GM21515 (cell line): Measurements from ENCODE around the gene RIBC1.
"Not testable (repeated sequence)": the region's sequence is repeated elsewhere in the genome, so short reads cannot be mapped to it uniquely, and the experiment has no call there.

Experiments used
- ATAC-seq: cut with Tn5 transposase; IDR thresholded peaks from one replicate; pipeline ENCODE4 v1.9.1; 2021; ENCODE audit not compliant: unreplicated experiment

The RIBC1 gene

DNA sequence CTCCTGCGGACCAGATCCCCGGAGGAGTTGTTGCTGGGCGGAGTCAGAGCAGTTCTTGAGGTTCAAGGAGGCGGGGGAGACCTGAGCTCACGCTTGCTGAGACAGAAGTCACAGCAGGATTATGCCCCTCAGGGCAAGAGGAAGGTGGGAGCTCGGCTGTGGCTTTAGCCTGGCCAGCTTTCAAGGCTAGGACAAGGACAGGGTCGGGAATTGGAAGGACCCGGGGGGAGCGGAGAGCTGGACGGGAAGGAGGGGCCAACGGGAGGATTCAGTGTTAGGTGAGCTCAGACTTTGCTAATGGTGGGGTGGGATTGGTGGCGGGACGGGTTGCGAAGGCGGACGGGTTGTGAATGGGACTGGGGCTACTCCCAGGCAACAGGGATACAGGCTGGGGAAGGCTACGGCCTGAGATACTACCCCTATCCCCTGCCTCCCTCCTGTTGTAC lies at the start of gene RIBC1:
Gene RIBC1 (plus strand): TSS at position 13 of the 446 bp plus-strand sequence. CDS start 3,404 bp downstream, outside the sequence.
- ATAC-seq: no peak

DNA sequence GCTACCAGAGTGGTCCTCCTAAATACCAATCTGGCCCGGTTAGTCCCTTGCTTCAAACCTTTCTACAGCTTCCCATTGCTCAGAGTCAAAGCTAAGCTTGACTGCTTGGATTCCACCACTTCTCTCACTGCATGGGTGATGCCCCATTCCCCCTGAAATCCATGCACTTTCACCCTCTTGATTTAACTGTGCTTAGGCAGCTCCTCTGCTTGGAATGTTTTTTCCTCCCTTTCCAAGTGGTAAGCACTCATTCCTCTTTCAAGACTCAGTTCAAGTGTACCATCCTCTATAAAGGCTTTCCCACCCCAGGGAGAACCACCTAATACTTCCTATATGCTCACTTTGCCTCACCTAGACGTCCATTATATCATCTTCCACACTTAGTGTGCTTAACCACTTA lies 49.4 kb upstream of the RIBC1 start:
- no peak for ATAC-seq

DNA sequence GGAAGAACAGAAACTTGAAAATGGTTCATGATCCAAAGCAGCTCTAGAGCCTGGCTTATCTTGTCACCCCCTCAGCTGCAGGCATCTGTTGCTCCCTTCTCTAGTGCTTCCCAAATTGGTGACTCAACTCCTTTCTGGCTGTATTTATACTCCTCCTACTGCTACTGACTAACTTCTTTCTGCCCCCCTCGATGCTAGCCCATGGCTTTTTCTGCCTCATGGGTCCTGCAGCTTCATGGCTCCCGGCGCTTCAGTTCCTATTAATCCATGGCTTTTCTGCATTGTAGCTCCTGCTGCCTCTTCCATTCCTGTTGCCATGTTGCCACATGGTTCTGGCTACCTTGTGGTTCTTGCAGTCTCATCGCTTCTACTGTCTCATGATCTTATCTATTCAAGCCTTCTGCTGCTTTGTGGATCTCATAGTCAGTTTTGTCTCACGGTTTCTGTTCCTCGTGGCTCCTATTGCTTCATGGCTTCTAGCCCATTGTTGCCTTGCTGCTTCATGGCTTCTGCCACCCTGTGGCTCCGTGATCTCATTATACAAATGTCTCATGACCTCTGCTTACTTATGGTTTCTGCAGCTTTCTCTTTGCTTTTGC lies 48.4 kb upstream of the RIBC1 start:
- ATAC-seq: no peak

- no peak for ATAC-seq
Observed at GRCh38 chrX:53374923-53375322, 47.8 kb upstream of the RIBC1 start.

DNA sequence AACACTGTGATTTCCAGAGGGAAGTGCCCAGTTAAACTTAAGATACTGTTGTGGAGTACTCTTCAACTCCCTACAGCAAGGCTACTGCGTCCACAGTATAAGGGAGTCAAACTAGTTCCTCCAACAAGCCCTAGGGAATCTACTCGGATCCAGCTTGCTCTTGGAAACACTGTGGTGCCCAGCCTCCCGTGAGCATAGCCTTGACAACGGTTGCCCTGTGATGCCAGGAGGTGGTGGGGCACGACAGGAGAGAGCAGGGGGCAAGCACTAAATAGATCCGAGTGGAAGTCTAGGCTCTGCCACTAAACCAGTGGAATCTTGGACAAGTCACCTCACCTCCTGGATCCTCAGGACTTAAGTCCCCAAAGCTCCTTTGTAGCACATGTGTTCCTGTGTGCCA lies 45.8 kb upstream of the RIBC1 start:
- no peak for ATAC-seq

DNA sequence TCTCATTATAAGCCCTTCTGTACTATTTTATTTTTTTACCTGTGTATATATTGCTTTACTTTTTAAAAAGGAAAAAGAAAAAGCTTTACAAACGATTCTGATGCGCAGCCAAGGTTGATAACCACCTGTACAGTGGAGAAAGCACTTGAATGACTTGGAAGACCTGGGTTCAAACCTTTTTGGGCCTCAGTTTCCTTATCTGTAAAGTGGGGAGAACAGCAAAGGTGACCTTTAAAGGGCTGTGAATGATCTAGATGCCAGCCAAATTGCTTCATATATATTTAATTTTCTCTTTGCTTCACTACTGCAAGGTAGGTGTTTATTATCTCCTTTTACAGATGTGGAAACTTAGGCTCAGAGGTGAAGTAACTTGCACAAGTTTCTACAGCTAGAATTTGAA lies 45.2 kb upstream of the RIBC1 start:
- no peak for ATAC-seq

DNA sequence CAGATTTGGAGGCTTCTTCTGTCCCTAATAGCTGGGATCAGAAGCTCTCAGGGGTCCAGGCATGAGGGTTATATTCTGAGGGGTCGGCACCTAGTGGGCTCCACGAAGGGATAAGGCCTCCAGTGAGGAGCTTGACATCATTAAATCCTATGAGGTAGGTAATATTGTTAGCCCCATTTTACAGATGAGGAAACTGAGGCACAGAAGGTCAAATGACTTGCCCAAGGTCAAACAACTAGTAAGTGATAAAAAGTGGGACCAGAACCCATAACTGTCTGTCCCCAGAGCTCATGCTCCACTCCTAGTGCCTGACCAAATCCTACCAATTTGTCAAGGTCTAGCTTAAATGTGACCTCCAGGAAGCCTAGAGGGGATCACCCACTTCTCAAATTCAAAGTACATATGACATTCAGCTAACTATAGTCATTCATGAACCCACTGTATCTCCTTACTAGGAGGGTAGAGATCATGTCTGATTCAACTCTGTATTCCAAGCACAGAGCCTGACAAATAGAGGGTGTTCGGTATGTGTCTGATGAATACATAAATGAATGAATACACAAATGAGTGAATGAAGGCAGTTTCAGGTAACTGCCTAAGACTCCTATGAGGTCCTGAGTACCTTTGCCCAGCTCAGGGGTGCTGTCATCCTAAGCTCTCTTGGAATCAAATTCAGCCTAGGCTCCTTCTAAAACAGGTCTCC lies 43.5 kb upstream of the RIBC1 start:
- ATAC-seq: no peak

DNA sequence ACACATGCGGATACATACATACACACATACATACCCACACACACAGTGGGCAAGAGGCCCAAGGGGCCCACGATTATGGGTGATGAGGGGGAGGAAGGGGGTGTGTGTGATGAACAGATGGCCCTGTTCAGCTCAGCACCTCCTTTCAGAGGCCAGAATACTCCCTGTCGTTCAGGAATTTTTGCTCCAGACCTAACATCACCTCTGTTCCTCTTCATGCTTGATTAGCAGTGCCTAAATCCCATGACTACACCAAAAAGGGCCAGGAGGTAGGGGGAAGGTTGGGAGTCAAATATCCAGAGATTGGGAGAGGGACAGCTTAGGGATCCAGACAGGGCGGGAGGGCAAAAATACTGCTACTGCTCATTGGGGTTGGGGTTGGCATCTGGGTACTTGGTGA lies 42.9 kb upstream of the RIBC1 start:
- ATAC-seq: no peak

DNA sequence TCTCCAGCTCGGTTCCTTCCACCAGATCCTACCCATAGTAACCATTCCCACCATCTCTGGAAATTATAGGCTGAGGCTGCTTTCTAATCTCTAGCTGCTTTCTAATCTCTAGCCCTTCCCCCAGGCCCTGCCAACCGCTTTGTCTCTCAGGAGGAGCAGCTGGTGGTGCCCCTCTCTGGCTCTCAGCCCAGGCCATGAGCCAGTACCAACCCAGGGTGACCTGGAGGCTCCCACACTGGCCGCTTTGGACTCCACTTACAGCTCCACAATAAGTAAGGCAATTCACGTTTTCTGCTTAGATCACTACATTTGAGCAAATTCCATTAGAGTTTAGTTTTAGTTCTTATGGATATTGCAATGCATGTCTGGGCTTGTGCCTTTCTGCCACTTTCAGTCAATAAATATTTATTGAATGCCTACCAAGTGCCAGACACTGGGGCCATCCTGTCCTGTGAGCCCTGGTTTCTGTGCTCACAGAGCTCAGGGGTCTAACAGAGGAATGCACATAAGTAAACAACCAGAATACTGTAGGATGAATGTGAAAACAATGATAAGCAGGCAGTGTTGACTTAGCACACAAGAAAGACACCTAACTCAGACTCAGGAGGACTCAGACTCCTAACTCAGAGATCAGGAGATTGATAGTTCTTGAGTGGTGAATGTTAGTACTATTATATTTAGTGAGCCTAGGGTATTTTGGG lies 39.1 kb upstream of the RIBC1 start:
- no peak for ATAC-seq

DNA sequence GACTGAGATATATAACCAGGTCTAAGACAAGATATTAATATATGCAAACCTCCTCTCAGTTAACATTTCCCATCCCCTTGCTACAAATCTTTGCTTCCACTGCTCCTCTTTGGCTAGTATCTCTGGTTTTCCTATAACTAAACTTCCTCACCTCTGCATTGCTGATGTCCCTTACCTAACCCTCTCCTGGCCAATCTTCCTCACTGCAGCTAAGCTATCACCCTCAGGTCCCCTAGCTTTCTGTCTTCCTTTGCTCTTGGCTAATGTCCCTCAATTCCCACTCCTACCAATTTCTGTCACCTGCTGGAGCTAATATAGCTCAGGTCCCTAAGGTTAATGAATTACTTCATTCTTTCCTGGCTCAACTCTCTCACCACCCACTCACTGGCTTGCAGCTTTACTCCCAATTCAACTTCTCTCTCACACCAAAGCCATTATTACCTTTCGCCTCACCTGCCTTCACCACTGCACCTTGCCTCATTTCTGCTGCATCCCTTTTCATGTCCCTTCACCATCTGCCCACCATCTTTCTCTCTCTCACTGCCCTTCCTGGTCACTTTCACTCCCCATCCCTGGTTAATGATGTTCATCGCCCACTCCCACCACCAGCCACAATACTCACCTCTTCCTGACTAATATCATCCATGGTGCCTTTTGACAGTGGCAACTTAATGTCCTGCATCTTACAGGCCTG lies 26.9 kb upstream of the RIBC1 start:
- no peak for ATAC-seq

- no peak for ATAC-seq
Observed at GRCh38 chrX:53398216-53398615, 24.5 kb upstream of the RIBC1 start.

DNA sequence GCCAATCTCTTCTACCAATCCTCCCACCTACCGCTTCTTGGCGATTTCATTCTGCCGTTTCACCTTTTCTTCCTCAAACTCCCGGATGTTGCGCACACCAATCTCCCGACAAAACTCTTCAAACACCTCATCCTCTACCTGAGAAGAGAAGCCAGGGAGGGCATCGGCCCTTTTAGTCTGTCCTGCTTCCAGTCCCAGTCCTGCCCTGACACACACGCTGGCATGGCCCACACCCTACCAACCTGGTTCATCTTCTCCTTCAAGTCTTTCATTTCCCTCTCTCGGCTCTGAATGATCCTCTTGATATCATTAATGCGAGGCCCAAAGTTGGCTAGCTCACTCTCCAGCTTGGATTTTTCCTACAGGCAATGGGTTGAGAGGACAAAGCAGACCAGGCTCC lies 19.1 kb upstream of the RIBC1 start:
- ATAC-seq: no peak

DNA sequence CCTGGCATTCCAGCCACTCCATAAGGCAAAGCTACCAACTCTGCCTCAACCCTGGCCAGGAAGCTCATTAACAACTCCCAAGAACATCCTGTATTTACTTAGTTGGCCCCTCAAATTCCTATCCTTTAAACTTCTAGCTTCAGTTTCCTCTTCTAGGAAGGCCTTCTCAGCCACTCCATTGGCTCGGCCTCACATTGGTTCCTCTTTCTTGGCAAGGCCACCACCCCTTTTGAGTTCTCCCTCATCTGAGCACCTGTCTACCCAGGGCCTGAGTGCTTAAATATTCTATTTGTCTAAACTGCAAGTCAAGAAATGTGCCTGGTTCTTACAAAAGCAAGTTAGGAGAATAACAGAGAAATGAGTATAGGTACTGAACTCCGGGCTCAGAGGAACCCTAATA lies 10.2 kb upstream of the RIBC1 start:
- ATAC-seq: no peak

GRCh38 chrX:53420351-53420750 lies 2.3 kb upstream of the RIBC1 start:
- not testable (repeated sequence) for ATAC-seq

- no peak for ATAC-seq
Observed at GRCh38 chrX:53421125-53421524, 1.5 kb upstream of the RIBC1 start.

DNA sequence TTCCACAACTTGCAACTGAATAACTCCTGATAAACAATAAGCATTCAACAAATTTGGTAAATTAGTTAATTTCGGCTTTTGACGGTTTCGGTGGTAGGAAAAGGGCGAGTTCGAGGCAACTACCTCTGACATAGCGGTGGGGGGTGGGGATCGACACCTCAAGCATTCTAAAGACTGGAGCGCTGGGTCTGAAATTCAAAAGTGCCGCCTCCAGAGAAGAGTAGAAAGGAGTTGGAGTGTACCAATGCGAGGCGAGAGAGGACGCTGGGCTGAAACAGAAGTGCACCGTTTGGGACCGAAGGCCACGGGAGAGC lies 944 bp upstream of the RIBC1 start:
- ATAC-seq: peak; percentile 9

DNA sequence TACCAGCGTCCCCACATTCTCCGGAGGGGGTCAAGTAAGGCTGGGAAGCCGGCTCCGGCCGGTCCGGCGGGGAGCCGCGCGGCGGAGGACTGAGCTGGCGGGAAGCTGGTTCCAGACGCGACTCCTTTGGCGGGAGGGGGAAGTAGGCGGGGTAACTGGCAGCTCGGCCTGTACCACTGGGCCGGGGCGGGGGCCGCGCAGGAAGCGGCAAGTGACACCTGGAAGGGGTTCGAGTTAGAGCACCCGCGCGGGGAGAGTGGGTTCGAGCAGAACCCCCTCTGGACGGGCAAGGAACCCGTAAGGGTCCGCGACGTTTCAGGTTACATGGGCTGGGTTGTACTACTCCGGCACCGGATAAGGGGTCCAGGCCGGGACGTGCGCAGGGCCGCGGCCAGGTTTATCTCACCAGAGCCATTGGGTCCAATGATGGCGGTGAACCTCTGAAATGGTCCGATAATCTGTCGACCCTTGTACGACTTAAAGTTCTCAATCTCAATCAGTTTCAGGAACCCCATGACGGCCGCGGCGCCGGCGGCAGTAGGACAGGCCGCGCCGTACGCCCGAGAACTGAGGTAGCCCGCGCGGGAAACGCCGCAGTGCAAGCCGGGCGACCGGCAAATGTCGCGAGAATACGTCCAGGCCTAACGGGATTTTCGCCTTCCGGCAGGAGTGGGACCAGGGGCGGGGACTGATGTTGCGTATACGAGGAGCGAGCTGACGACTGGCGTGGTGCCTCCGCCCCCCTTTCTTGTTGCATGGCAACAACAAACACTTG lies 400 bp upstream of the RIBC1 start, which contains the start of gene SMC1A:
Gene SMC1A (minus strand): TSS at position 569 of the 775 bp plus-strand sequence. CDS start 54 bp downstream, at position 515.
- ATAC-seq: peak; percentile 91

- no peak for ATAC-seq
Observed at GRCh38 chrX:53429755-53430154, 7.1 kb downstream of the RIBC1 start.

DNA sequence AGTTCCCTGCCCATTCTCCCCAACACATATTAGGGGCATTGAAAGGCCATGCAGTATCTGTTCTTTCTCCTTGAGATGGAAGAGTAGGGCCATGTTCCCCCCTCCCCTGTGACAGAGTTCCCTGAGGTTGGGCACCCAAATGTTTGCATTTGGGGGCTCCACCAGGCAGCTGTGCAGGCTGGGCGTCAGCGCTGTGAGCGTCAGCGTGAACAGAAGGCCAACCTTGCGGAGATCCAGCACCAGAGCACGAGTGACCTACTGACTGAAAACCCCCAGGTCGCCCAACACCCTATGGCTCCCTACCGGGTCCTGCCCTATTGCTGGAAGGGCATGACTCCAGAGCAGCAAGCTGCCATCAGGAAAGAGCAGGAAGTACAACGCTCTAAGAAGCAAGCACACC lies 7.6 kb downstream of the RIBC1 start:
- ATAC-seq: no peak

DNA sequence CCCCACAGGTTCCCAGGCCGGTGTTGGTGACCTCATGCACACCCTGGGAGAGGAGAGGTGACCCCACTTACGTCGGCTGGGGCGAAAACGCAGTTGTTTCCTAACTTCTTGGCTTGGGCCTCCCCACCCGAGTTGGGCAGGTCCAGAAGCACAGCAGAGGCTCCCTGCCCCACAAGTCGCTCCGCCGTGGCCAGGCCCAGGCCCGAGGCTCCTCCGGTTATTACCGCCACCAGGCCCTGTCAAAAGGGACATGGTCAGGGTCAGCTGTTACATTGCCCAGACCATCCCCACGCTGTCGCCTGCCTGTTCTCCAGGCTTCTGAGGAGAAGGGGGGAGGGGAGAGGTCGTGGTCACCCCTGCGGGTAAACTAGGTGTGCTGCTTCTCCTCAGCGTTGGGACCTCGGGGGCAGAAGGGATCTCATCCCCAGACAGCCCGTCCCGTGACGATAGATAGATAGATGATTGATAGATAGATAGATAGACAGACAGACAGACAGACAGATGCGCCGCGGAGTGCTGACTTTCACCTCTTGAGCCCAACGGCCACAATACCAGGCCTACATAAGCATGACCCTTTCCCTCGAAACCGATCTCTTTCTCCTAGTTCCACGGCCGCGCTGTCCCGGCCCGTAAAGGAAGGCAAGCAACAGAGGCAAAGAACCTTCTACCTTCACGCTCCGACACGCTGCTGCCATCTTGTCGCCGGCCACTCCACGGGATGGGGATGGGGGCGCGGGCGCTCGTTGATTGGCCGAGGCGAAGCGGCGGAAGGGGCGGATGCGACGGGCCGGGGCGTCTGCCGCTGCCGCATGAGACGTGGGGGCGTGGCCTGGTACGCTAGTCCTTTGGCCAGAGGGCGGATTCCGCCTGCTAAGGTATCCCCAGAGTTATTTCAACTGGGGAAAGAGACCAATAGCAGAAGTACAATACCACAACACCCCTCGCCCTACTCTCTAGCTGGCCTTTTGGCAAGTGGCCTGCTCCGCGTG lies 11.3 kb downstream of the RIBC1 start, which contains the start of gene HSD17B10:
Gene HSD17B10 (minus strand): TSS at position 720 of the 989 bp plus-strand sequence. CDS start 25 bp downstream, at position 695.
- ATAC-seq: peak; percentile 95
